ENCODE measurements around the gene NFATC1.
A peak's percentile ranks its signal among the peaks of the same experiment; 100 is the strongest.

Gene NFATC1

DNA sequence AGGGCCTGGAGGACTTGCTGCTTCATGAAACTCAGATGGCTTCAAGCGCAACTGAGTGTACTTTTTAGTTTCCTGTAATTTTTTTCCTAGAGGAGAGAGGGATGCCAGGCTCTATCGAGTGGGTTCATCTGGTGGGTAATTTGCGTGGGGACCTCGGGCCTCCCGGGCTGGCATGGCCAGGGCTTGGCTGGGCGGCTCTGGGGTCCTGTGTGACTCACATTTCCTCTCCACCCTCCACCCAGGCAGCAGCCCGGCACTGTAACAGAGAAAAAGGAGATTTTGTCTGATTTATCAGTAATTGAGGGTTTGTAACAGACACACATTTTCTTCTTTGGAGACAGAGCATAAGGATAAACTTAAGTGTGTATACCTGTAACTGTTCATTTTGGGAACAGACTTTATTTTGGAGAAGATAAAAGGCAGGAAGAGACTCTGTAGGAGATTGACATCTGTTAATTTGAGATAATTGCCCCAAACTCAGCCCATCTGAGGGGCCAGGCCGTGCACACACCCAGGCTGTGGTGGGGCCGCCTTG, 64.3 kb downstream of the NFATC1 start:
- Histone ChIP-seq H3K4me1 (ENCODE audit: control insufficient read depth in 5 of 5, insufficient read depth in 5 of 5, low read length in 5 of 5) (peaks cover 4 to 38% (median 35%) of the 10 kb centered on the region in 5 donors), H3K36me3 (ENCODE audit: control insufficient read depth in 5 of 5, insufficient read depth in 5 of 5, low read length in 5 of 5) (peaks cover 0 to 65% (median 30%) of the 10 kb centered on the region in 5 donors), H3K27ac (ENCODE audit: low read depth, low read length) (peak overlapping the region; percentile 74), H3K4me3 (ENCODE audit: low read depth in 1 of 5, low read length in 5 of 5) (no peak overlapping the region), H3K9me3 (ENCODE audit: control insufficient read depth in 5 of 5, low read length in 5 of 5) (no peaks in the 10 kb centered on the region), H3K27me3 (ENCODE audit: control insufficient read depth in 5 of 5, insufficient read depth in 4 of 5, low read length in 5 of 5) (no peaks in the 10 kb centered on the region), H3K9ac (ENCODE audit: low read length in 5 of 5) (no peak overlapping the region)

- no peaks in the 10 kb centered on the region for H3K27me3 ChIP-seq (ENCODE audit: control insufficient read depth in 5 of 5, insufficient read depth in 4 of 5, low read length in 5 of 5)
- peaks cover 4 to 45% (median 42%) of the 10 kb centered on the region in 5 donors for H3K4me1 ChIP-seq (ENCODE audit: control insufficient read depth in 5 of 5, insufficient read depth in 5 of 5, low read length in 5 of 5)
- H3K4me3 ChIP-seq (ENCODE audit: low read depth in 1 of 5, low read length in 5 of 5), result no peak overlapping the region
- H3K9me3 ChIP-seq (ENCODE audit: control insufficient read depth in 5 of 5, low read length in 5 of 5), result no peaks in the 10 kb centered on the region
- H3K27ac ChIP-seq (ENCODE audit: low read depth, low read length), result peak overlapping the region; percentile 74
- H3K36me3 ChIP-seq (ENCODE audit: control insufficient read depth in 5 of 5, insufficient read depth in 5 of 5, low read length in 5 of 5), result peaks cover 0 to 59% (median 28%) of the 10 kb centered on the region in 5 donors
- no peak overlapping the region for H3K9ac ChIP-seq (ENCODE audit: low read length in 5 of 5)
These were observed 65.0 kb downstream of the NFATC1 start for GRCh38 chr18:79460481-79461300.

DNA sequence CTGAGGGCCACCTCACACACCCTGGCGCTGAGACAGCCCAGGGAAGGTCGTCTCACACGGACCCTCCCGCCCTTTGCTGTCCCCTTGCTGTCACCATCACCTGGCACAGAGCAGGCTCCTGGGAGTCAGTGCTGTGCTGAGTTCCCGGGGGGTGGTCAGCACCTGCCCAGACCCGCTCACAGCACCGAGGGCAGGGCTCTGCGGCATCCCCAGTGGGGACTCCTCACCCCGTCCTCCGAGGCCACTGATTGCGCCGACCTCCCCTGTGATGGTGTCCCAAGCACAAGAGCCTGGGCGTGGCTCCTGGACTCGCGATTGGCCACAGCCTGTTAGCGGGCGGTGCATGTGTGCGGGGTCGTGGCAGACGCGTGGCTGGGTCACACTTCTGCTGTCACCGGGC, 65.9 kb downstream of the NFATC1 start:
- H3K9ac ChIP-seq (ENCODE audit: low read length in 5 of 5), result no peak overlapping the region
- peaks cover 0 to 57% (median 23%) of the 10 kb centered on the region in 5 donors for H3K36me3 ChIP-seq (ENCODE audit: control insufficient read depth in 5 of 5, insufficient read depth in 5 of 5, low read length in 5 of 5)
- H3K9me3 ChIP-seq (ENCODE audit: control insufficient read depth in 5 of 5, low read length in 5 of 5), result no peaks in the 10 kb centered on the region
- no peaks in the 10 kb centered on the region for H3K27me3 ChIP-seq (ENCODE audit: control insufficient read depth in 5 of 5, insufficient read depth in 4 of 5, low read length in 5 of 5)
- H3K4me1 ChIP-seq (ENCODE audit: control insufficient read depth in 5 of 5, insufficient read depth in 5 of 5, low read length in 5 of 5), result peaks cover 4 to 55% (median 49%) of the 10 kb centered on the region in 5 donors
- no peak overlapping the region for H3K4me3 ChIP-seq (ENCODE audit: low read depth in 1 of 5, low read length in 5 of 5)
- no peak overlapping the region for H3K27ac ChIP-seq (ENCODE audit: low read depth, low read length)

- H3K9ac ChIP-seq (ENCODE audit: low read length in 5 of 5), result no peak overlapping the region
These were observed 67.8 kb downstream of the NFATC1 start for GRCh38 chr18:79463424-79463960.

GRCh38 chr18:79465392-79465991, 69.8 kb downstream of the NFATC1 start:
- Histone ChIP-seq H3K9ac (ENCODE audit: low read length in 5 of 5) (peak overlapping the region in 3 of 5 donors; percentile 1 to 65 (median 37)), H3K27ac (ENCODE audit: low read depth, low read length) (peak overlapping the region; percentile 81), H3K4me3 (ENCODE audit: low read depth in 1 of 5, low read length in 5 of 5) (peak overlapping the region; percentile 28 to 67 (median 39)), H3K27me3 (ENCODE audit: control insufficient read depth in 5 of 5, insufficient read depth in 4 of 5, low read length in 5 of 5) (no peaks in the 10 kb centered on the region), H3K9me3 (ENCODE audit: control insufficient read depth in 5 of 5, low read length in 5 of 5) (no peaks in the 10 kb centered on the region), H3K4me1 (ENCODE audit: control insufficient read depth in 5 of 5, insufficient read depth in 5 of 5, low read length in 5 of 5) (peaks cover 0 to 31% (median 31%) of the 10 kb centered on the region in 5 donors), H3K36me3 (ENCODE audit: control insufficient read depth in 5 of 5, insufficient read depth in 5 of 5, low read length in 5 of 5) (peaks cover 0 to 76% (median 44%) of the 10 kb centered on the region in 5 donors)

More at GRCh38 chr18:79463424-79463960, 67.8 kb downstream of the NFATC1 start:
- no peaks in the 10 kb centered on the region for H3K27me3 ChIP-seq (ENCODE audit: control insufficient read depth in 5 of 5, insufficient read depth in 4 of 5, low read length in 5 of 5)
- H3K36me3 ChIP-seq (ENCODE audit: control insufficient read depth in 5 of 5, insufficient read depth in 5 of 5, low read length in 5 of 5), result peaks cover 0 to 68% (median 27%) of the 10 kb centered on the region in 5 donors
- no peak overlapping the region for H3K27ac ChIP-seq (ENCODE audit: low read depth, low read length)
- no peak overlapping the region for H3K4me3 ChIP-seq (ENCODE audit: low read depth in 1 of 5, low read length in 5 of 5)
- H3K9me3 ChIP-seq (ENCODE audit: control insufficient read depth in 5 of 5, low read length in 5 of 5), result no peaks in the 10 kb centered on the region
- peaks cover 2 to 47% (median 46%) of the 10 kb centered on the region in 5 donors for H3K4me1 ChIP-seq (ENCODE audit: control insufficient read depth in 5 of 5, insufficient read depth in 5 of 5, low read length in 5 of 5)

DNA sequence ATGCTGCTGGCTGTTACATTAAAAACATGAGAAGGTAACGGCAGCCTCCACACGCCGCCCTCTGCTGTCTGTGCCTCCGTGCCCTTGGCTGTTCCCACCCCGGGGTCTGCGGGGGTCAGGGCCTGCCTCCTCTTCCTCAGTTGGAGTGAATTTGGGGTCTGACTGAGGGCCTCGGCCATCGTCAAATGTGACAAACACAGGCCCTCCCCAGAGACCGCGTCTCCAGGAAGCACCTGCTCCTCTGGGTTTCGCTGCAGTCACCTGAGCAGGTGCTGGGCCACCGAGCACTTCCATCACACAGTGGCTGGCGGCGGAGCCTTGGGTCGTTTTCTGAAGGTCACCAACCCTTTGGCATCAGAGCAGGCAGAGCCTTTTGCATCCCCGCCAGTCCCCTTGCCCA, 70.9 kb downstream of the NFATC1 start:
- Histone ChIP-seq H3K9ac (ENCODE audit: low read length in 5 of 5) (no peak overlapping the region), H3K4me1 (ENCODE audit: control insufficient read depth in 5 of 5, insufficient read depth in 5 of 5, low read length in 5 of 5) (peaks cover 0 to 28% (median 24%) of the 10 kb centered on the region in 5 donors), H3K9me3 (ENCODE audit: control insufficient read depth in 5 of 5, low read length in 5 of 5) (no peaks in the 10 kb centered on the region), H3K27me3 (ENCODE audit: control insufficient read depth in 5 of 5, insufficient read depth in 4 of 5, low read length in 5 of 5) (no peaks in the 10 kb centered on the region), H3K27ac (ENCODE audit: low read depth, low read length) (no peak overlapping the region), H3K4me3 (ENCODE audit: low read depth in 1 of 5, low read length in 5 of 5) (no peak overlapping the region), H3K36me3 (ENCODE audit: control insufficient read depth in 5 of 5, insufficient read depth in 5 of 5, low read length in 5 of 5) (peaks cover 0 to 76% (median 43%) of the 10 kb centered on the region in 5 donors)

DNA sequence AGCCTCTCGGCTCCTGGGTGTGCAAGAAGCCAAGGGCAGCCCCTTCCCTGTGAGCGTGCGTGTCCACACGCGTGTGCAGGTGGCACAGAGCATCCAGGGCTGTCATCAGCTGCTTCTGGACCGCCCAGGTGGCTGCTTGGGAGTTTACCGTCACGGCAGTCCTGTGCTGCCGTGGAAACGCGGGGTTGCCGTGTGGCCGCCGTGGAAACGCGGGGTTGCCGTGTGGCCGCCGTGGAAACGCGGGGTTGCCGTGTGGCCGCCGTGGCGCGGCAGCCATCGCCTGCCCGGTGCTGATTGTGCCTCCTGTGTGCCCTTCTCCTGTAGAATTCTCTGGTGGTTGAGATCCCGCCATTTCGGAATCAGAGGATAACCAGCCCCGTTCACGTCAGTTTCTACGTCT, 71.4 kb downstream of the NFATC1 start:
- peaks cover 0 to 76% (median 40%) of the 10 kb centered on the region in 5 donors for H3K36me3 ChIP-seq (ENCODE audit: control insufficient read depth in 5 of 5, insufficient read depth in 5 of 5, low read length in 5 of 5)
- no peaks in the 10 kb centered on the region for H3K27me3 ChIP-seq (ENCODE audit: control insufficient read depth in 5 of 5, insufficient read depth in 4 of 5, low read length in 5 of 5)
- H3K9me3 ChIP-seq (ENCODE audit: control insufficient read depth in 5 of 5, low read length in 5 of 5), result no peaks in the 10 kb centered on the region
- H3K9ac ChIP-seq (ENCODE audit: low read length in 5 of 5), result no peak overlapping the region
- peaks cover 0 to 28% (median 24%) of the 10 kb centered on the region in 5 donors for H3K4me1 ChIP-seq (ENCODE audit: control insufficient read depth in 5 of 5, insufficient read depth in 5 of 5, low read length in 5 of 5)
- H3K27ac ChIP-seq (ENCODE audit: low read depth, low read length), result no peak overlapping the region
- H3K4me3 ChIP-seq (ENCODE audit: low read depth in 1 of 5, low read length in 5 of 5), result no peak overlapping the region

- peaks cover 0 to 75% (median 36%) of the 10 kb centered on the region in 5 donors for H3K36me3 ChIP-seq (ENCODE audit: control insufficient read depth in 5 of 5, insufficient read depth in 5 of 5, low read length in 5 of 5)
- no peak overlapping the region for H3K27ac ChIP-seq (ENCODE audit: low read depth, low read length)
- H3K9ac ChIP-seq (ENCODE audit: low read length in 5 of 5), result no peak overlapping the region
- H3K27me3 ChIP-seq (ENCODE audit: control insufficient read depth in 5 of 5, insufficient read depth in 4 of 5, low read length in 5 of 5), result peaks cover 0 to 2% (median 0%) of the 10 kb centered on the region in 5 donors
- H3K9me3 ChIP-seq (ENCODE audit: control insufficient read depth in 5 of 5, low read length in 5 of 5), result peaks cover 0 to 2% (median under 1%) of the 10 kb centered on the region in 5 donors
- peaks cover 2 to 28% (median 24%) of the 10 kb centered on the region in 5 donors for H3K4me1 ChIP-seq (ENCODE audit: control insufficient read depth in 5 of 5, insufficient read depth in 5 of 5, low read length in 5 of 5)
- no peak overlapping the region for H3K4me3 ChIP-seq (ENCODE audit: low read depth in 1 of 5, low read length in 5 of 5)
These were observed 72.5 kb downstream of the NFATC1 start for GRCh38 chr18:79468119-79468789.

DNA sequence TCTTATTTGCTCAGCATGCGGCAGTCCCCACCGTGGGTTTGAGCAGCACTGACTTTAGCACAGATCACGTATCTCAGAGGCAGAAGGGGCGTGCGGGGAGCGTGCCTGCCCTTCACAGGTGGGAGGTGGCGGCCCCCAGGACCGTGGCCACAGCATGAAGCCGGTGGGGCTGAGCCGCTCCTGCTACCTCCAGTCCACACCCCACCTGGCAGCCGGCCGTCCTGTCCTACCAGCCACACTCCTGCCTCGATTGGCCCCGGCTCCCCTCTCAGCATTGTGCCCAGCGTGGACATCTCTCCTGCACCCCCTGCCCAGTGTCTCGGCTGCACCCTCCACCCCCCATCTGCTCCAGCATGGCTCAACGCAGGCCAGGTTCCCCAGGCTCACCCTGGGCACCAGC, 73.6 kb downstream of the NFATC1 start:
- no peak overlapping the region for H3K4me3 ChIP-seq (ENCODE audit: low read depth in 1 of 5, low read length in 5 of 5)
- no peak overlapping the region for H3K9ac ChIP-seq (ENCODE audit: low read length in 5 of 5)
- H3K36me3 ChIP-seq (ENCODE audit: control insufficient read depth in 5 of 5, insufficient read depth in 5 of 5, low read length in 5 of 5), result peaks cover 0 to 72% (median 37%) of the 10 kb centered on the region in 5 donors
- peaks cover 0 to 12% (median 0%) of the 10 kb centered on the region in 5 donors for H3K27me3 ChIP-seq (ENCODE audit: control insufficient read depth in 5 of 5, insufficient read depth in 4 of 5, low read length in 5 of 5)
- no peak overlapping the region for H3K27ac ChIP-seq (ENCODE audit: low read depth, low read length)
- peaks cover 12 to 28% (median 24%) of the 10 kb centered on the region in 5 donors for H3K4me1 ChIP-seq (ENCODE audit: control insufficient read depth in 5 of 5, insufficient read depth in 5 of 5, low read length in 5 of 5)
- peaks cover 0 to 5% (median 3%) of the 10 kb centered on the region in 5 donors for H3K9me3 ChIP-seq (ENCODE audit: control insufficient read depth in 5 of 5, low read length in 5 of 5)

Measured in subcutaneous abdominal adipose tissue (tissue), 5 donors.